ENCODE data around the gene TXNRD1.

GRCh38 chr12:104307655-104308000 is 92.0 kb downstream of the TXNRD1 start:
- TF ChIP-seq EZH2phosphoT487 (IDR thresholded peaks at IDR 0.05; ENCODE audit: borderline replicate concordance, low read length) (no peak), CTCF (IDR thresholded peaks at IDR 0.05; ENCODE audit: low read depth, low read length, poor library complexity, severe bottlenecking) (no peak)

Measured in DOHH2 (cell line).